Lower leg skin (tissue), 4 donors: ENCODE results near the gene SLC38A10. TPM values are rescaled to one million over a fixed set of nuclear protein-coding genes. Genes with fewer than 3 reads are reported as not detected.

Source experiments
- DNase-seq, 2 donors: peaks; one replicate each; pipeline ENCODE4 v3.0.0-alpha.2; 2019; ENCODE audit warnings: low spot score in 2 of 2
- H3K4me3 ChIP-seq: fragments of 200-600 bp; sonication (generic); 2 replicates; pipeline ENCODE4 v1.5.1; 2017; ENCODE audit warnings: mild to moderate bottlenecking, low read depth; ENCODE audit not compliant: poor library complexity, severe bottlenecking
- POLR2A ChIP-seq, 2 donors: fragments of 450-650 bp; IDR thresholded peaks; one replicate each; pipeline ENCODE4 v1.6.1; 2016 to 2017; ENCODE audit warnings: antibody characterized with exemption in 2 of 2, mild to moderate bottlenecking in 1 of 2, moderate library complexity in 1 of 2
- WGBS, 2 donors: methylation state at CpG; one replicate each; pipeline ENCODE4 v1.1.5; 2018; 5-methylcytosine and 5-hydroxymethylcytosine counted together
- intact Hi-C: fragments of 100-400 bp; cut with DNase I; formaldehyde crosslinking; loops from one replicate; pipeline ENCODE4 v1.15.0; 2023; ENCODE audit warnings: low total_unique reads
- total RNA-seq, 4 donors: library from RNA; depleted of rRNA; stranded (reverse); fragments of >200 nt; gene quantifications; one replicate each; pipeline ENCODE4 v1.1.0, GENCODE V29; 2016
- TF ChIP-seq, protein P1 (sequence below), 3 donors: fragments of 450-650 bp; IDR thresholded peaks; one replicate each; pipeline ENCODE4 v1.5.1; 2016; ENCODE audit warnings: antibody characterized with exemption in 3 of 3, mild to moderate bottlenecking in 3 of 3, moderate library complexity in 2 of 3

Gene SLC38A10
- total RNA-seq, 4 donors from 2014 or later, result 47.5 to 100 (median 73.3) TPM

DNA sequence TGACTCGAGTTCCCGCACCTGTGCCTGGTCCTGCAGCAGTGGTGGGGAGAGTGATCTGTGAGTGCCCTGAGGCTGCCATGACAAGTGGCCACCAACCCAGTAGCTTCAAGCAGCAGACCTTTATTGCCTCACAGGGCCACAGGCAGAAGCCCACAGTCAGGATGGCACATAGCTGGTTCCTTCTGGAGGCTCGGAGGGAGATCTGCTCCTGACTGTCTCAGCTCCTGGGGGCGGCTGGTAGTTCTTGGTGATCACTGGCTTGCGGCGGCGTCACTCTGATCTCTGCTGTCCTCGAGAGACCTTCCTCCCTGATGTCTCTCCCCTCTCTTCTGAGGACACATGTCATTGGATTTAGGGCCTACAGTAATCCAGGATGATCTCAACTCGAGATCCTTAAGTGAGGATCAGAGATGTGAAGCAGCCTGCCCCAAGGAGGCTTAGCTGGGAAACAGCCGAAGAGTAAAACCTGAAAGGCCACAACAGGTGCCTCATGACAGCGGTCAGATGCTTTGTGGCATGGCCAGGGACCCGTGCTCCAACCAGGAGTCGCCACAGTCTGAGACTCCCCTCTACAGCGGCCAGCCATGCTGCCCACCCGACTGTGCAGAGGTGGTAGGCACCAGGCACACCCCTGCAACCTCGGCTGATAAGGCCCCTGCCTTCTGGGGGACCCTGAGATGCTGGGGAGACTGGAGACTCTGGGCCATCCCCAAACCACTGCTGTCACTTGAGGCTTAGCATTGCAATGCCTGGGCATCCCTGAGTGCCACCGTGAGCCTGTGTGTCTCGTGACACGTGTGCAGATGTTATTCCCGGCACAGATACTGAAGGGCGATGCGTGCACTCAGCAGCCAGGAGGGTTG, 30.0 kb upstream of the SLC38A10 start:
- TF ChIP-seq POLR2A (IDR thresholded peaks at IDR 0.05), result no peak
- TF ChIP-seq, protein P1, sequence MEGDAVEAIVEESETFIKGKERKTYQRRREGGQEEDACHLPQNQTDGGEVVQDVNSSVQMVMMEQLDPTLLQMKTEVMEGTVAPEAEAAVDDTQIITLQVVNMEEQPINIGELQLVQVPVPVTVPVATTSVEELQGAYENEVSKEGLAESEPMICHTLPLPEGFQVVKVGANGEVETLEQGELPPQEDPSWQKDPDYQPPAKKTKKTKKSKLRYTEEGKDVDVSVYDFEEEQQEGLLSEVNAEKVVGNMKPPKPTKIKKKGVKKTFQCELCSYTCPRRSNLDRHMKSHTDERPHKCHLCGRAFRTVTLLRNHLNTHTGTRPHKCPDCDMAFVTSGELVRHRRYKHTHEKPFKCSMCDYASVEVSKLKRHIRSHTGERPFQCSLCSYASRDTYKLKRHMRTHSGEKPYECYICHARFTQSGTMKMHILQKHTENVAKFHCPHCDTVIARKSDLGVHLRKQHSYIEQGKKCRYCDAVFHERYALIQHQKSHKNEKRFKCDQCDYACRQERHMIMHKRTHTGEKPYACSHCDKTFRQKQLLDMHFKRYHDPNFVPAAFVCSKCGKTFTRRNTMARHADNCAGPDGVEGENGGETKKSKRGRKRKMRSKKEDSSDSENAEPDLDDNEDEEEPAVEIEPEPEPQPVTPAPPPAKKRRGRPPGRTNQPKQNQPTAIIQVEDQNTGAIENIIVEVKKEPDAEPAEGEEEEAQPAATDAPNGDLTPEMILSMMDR (IDR thresholded peaks at IDR 0.05), result no peak
- 89 to 91% methylated on average over 20 of the region's 22 CpGs for WGBS, 2 donors
- no peak for DNase-seq
- H3K4me3 ChIP-seq, result no peak overlapping the region
- intact Hi-C loops, result no loop called here

- WGBS, 2 donors, result 81 to 94% methylated on average over 11 to 15 of the region's 17 CpGs
- no peak overlapping the region for H3K4me3 ChIP-seq
- TF ChIP-seq, protein P1 (IDR thresholded peaks at IDR 0.05), result no peak
- no peak for TF ChIP-seq POLR2A (IDR thresholded peaks at IDR 0.05)
- intact Hi-C loops, result no loop called here
- no peak for DNase-seq
These were observed 29.2 kb upstream of the SLC38A10 start for GRCh38 chr17:81324177-81324850.

GRCh38 chr17:81323411-81323868, 28.3 kb upstream of the SLC38A10 start:
- 31 to 32% methylated on average over 15 to 20 of the region's 20 CpGs for WGBS, 2 donors
- DNase-seq, result peak; percentile 71 to 92
- TF ChIP-seq, protein P1 (IDR thresholded peaks at IDR 0.05), result no peak
- TF ChIP-seq POLR2A (IDR thresholded peaks at IDR 0.05), result no peak
- H3K4me3 ChIP-seq, result no peak overlapping the region
- intact Hi-C loops, result no loop called here

DNA sequence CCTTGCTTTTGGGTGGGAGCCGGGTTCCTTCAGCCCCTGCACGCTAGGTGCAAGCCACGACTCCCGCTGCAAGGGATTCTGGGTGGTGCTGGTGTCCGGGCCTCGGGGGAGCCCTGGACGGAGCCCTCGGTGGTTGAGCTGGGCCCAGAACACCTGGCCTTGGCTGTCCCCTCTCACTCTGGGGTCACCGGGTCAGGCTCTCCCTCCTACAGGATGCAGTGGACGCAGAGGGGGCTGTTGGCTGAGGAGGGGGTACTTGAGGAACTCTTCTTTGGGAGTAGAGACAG, 27.9 kb upstream of the SLC38A10 start:
- intact Hi-C loops, result no loop called here
- 68 to 72% methylated on average over 10 of the region's 10 CpGs for WGBS, 2 donors
- TF ChIP-seq, protein P1 (IDR thresholded peaks at IDR 0.05), result no peak
- TF ChIP-seq POLR2A (IDR thresholded peaks at IDR 0.05), result no peak
- no peak for DNase-seq
- no peak overlapping the region for H3K4me3 ChIP-seq

DNA sequence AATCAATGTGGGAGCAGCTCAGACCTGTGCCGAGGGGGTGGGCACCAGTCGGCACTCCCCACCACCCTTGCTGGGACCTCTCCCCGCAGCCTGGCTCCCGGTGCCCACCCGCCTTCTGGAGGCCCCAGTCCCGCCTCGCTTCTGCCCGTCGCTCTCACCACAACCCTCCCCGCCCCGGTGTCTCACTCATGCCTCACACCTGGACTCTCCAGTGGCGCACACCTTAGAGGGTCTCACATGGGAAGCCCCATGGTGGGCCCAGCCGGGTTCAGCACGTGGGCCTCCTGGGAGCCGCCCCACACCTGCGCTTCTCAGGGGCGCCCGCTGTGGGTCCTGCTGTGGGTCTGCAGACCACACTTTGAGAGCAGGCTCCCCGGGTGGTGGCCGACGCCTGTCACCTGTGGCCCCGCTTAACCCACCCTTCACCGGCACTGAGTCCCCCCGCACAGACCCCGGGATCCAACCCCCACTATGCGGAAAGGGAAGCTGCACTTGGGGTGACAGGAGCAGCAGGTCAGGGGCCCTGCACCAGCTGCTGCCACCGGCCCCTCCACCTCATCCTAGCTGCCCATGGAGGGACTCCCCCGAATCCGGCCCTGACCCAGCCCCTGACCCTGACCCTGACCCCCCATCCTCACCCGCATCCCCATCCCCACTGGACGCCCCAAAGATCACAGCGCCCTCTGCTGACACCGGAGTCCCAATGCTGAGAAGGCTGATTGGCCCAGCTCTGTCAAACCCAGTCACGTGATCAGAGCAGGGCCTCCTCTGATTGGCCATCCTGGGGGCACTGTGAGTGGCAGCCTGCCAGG, 27.4 kb upstream of the SLC38A10 start:
- intact Hi-C loops, result no loop called here
- TF ChIP-seq, protein P1 (IDR thresholded peaks at IDR 0.05), result no peak
- no peak for TF ChIP-seq POLR2A (IDR thresholded peaks at IDR 0.05)
- H3K4me3 ChIP-seq, result no peak overlapping the region
- WGBS, 2 donors, result 80 to 86% methylated on average over 22 to 33 of the region's 34 CpGs
- DNase-seq, result no peak
